ENCODE data around the gene KIF3A. TPM values are rescaled to one million over a fixed set of nuclear protein-coding genes. Genes with fewer than 3 reads are reported as not detected.

The KIF3A gene
- polyA plus RNA-seq, 1 donor from 2014 or later: 94.4 TPM

GRCh38 chr5:132708645-132709044 lies 28.7 kb downstream of the KIF3A start:
- Histone ChIP-seq H3K36me3 (ENCODE audit: insufficient read depth, low read length) (peaks cover 7% of the 10 kb centered on the region), H3K27ac (ENCODE audit: low read length) (no peak overlapping the region), H3K79me2 (replicated peaks; ENCODE audit: insufficient read depth, low read length) (no peaks in the 10 kb centered on the region), H3K9me3 (ENCODE audit: low read length) (no peaks in the 10 kb centered on the region), H3K9ac (ENCODE audit: low read length) (no peak overlapping the region), H2AFZ (ENCODE audit: low read depth, low read length) (no peak overlapping the region), H3K9me2 (ENCODE audit: insufficient read depth, low read length) (no peaks in the 10 kb centered on the region), H3K27me3 (ENCODE audit: insufficient read depth, low read depth, low read length) (no peaks in the 10 kb centered on the region), H3F3A (ENCODE audit: insufficient read depth, low read length, poor library complexity, severe bottlenecking) (no peaks in the 10 kb centered on the region), H3K4me2 (ENCODE audit: low read length) (no peak overlapping the region), H4K20me1 (ENCODE audit: insufficient read depth) (no peaks in the 10 kb centered on the region), H3K4me3 (ENCODE audit: low read length) (no peak overlapping the region)
- TF ChIP-seq CTCF (IDR thresholded peaks at IDR 0.05; ENCODE audit: poor library complexity, severe bottlenecking) (no peak), TAF1 (IDR thresholded peaks at IDR 0.05; ENCODE audit: low read depth) (no peak), POLR2AphosphoS5 (IDR thresholded peaks at IDR 0.05) (no peak), EZH2 (IDR thresholded peaks at IDR 0.05; ENCODE audit: borderline replicate concordance, insufficient read depth, low read length, poor library complexity, severe bottlenecking) (no peak), REST (IDR thresholded peaks at IDR 0.05; ENCODE audit: borderline replicate concordance) (no peak), EP300 (conservative IDR thresholded peaks at IDR 0.05; ENCODE audit: poor library complexity, severe bottlenecking) (no peak), MXI1 (conservative IDR thresholded peaks at IDR 0.05; ENCODE audit: poor library complexity, severe bottlenecking) (no peak), SMC3 (conservative IDR thresholded peaks at IDR 0.05; ENCODE audit: poor library complexity) (no peak), RAD21 (conservative IDR thresholded peaks at IDR 0.05) (no peak)

GRCh38 chr5:132704875-132705274 lies 32.5 kb downstream of the KIF3A start:
- H4K20me1 ChIP-seq (ENCODE audit: insufficient read depth): no peaks in the 10 kb centered on the region
- no peaks in the 10 kb centered on the region for H3K9me2 ChIP-seq (ENCODE audit: insufficient read depth, low read length)
- no peak for TF ChIP-seq TAF1 (IDR thresholded peaks at IDR 0.05; ENCODE audit: low read depth)
- TF ChIP-seq CTCF (IDR thresholded peaks at IDR 0.05; ENCODE audit: poor library complexity, severe bottlenecking): no peak
- TF ChIP-seq SMC3 (conservative IDR thresholded peaks at IDR 0.05; ENCODE audit: poor library complexity): no peak
- TF ChIP-seq REST (IDR thresholded peaks at IDR 0.05; ENCODE audit: borderline replicate concordance): no peak
- TF ChIP-seq RAD21 (conservative IDR thresholded peaks at IDR 0.05): no peak
- TF ChIP-seq EP300 (conservative IDR thresholded peaks at IDR 0.05; ENCODE audit: poor library complexity, severe bottlenecking): no peak
- no peak for TF ChIP-seq EZH2 (IDR thresholded peaks at IDR 0.05; ENCODE audit: borderline replicate concordance, insufficient read depth, low read length, poor library complexity, severe bottlenecking)
- no peak for TF ChIP-seq MXI1 (conservative IDR thresholded peaks at IDR 0.05; ENCODE audit: poor library complexity, severe bottlenecking)
- no peak for TF ChIP-seq POLR2AphosphoS5 (IDR thresholded peaks at IDR 0.05)

More at GRCh38 chr5:132704875-132705274, 32.5 kb downstream of the KIF3A start:
- Histone ChIP-seq H3F3A (ENCODE audit: insufficient read depth, low read length, poor library complexity, severe bottlenecking) (no peaks in the 10 kb centered on the region), H3K4me2 (ENCODE audit: low read length) (no peak overlapping the region), H3K79me2 (replicated peaks; ENCODE audit: insufficient read depth, low read length) (no peaks in the 10 kb centered on the region), H3K27me3 (ENCODE audit: insufficient read depth, low read depth, low read length) (no peaks in the 10 kb centered on the region), H2AFZ (ENCODE audit: low read depth, low read length) (no peak overlapping the region), H3K27ac (ENCODE audit: low read length) (no peak overlapping the region), H3K9ac (ENCODE audit: low read length) (no peak overlapping the region), H3K9me3 (ENCODE audit: low read length) (no peaks in the 10 kb centered on the region), H3K4me3 (ENCODE audit: low read length) (no peak overlapping the region), H3K36me3 (ENCODE audit: insufficient read depth, low read length) (peaks cover 5% of the 10 kb centered on the region)

All from neural cell (in vitro differentiated cells).